ENCODE results near the gene SNAPC5.
"Not testable (repeated sequence)": the region's sequence is repeated elsewhere in the genome, so short reads cannot be mapped to it uniquely, and the experiment has no call there.

SNAPC5 gene

GRCh38 chr15:66497502-66498455, at the start of gene SNAPC5:
Gene SNAPC5 (minus strand): TSS chr15:66497762. CDS start chr15:66497731, 31 bp downstream.
- peak; percentile 5 to 98 (median 87) for DNase-seq

GRCh38 chr15:66545255-66545654, 47.7 kb upstream of the SNAPC5 start:
- no peak for DNase-seq

GRCh38 chr15:66542896-66543295, 45.3 kb upstream of the SNAPC5 start:
- DNase-seq = no peak

- no peak for DNase-seq
These were observed 37.5 kb upstream of the SNAPC5 start for GRCh38 chr15:66535056-66535455.

GRCh38 chr15:66524838-66525237, 27.3 kb upstream of the SNAPC5 start:
- DNase-seq = no peak

GRCh38 chr15:66523926-66524325, 26.4 kb upstream of the SNAPC5 start:
- DNase-seq = no peak

GRCh38 chr15:66515901-66516322, 18.4 kb upstream of the SNAPC5 start:
- no peak for DNase-seq

- DNase-seq = no peak
These were observed 17.0 kb upstream of the SNAPC5 start for GRCh38 chr15:66514586-66514985.

GRCh38 chr15:66508293-66508883, 10.8 kb upstream of the SNAPC5 start:
- DNase-seq = no peak

- DNase-seq = no peak
These were observed 8.3 kb upstream of the SNAPC5 start for GRCh38 chr15:66505818-66506217.

- DNase-seq = no peak
These were observed 7.9 kb upstream of the SNAPC5 start for GRCh38 chr15:66505430-66505811.

GRCh38 chr15:66504563-66505429, 7.2 kb upstream of the SNAPC5 start, which contains the start of the genes RPL4 and ZWILCH:
Gene RPL4 (minus strand): TSS chr15:66504855. CDS start chr15:66504790, 65 bp downstream.
Gene ZWILCH (plus strand): TSS chr15:66505326. CDS start chr15:66505339, 13 bp downstream.
- DNase-seq = peak in 54 of 56 donors; percentile 13 to 84 (median 62)

- no peak for DNase-seq
These were observed 6.4 kb upstream of the SNAPC5 start for GRCh38 chr15:66503780-66504562.

GRCh38 chr15:66503041-66503648, 5.6 kb upstream of the SNAPC5 start:
- not testable (repeated sequence) for DNase-seq

GRCh38 chr15:66502491-66502890, 4.9 kb upstream of the SNAPC5 start:
- DNase-seq = no peak

GRCh38 chr15:66500346-66500745, 2.8 kb upstream of the SNAPC5 start:
- DNase-seq = not testable (repeated sequence)

- DNase-seq = no peak
These were observed 1.2 kb upstream of the SNAPC5 start for GRCh38 chr15:66498501-66499386.

- DNase-seq = no peak
These were observed 536 bp downstream of the SNAPC5 start for GRCh38 chr15:66496951-66497501.

- no peak for DNase-seq
These were observed 3.3 kb downstream of the SNAPC5 start for GRCh38 chr15:66494262-66494661.

All from nucleus accumbens (tissue), 56 donors.